ENCODE results near the gene SYNE4.
A peak's percentile ranks its signal among the peaks of the same experiment; 100 is the strongest.

Gene SYNE4

DNA sequence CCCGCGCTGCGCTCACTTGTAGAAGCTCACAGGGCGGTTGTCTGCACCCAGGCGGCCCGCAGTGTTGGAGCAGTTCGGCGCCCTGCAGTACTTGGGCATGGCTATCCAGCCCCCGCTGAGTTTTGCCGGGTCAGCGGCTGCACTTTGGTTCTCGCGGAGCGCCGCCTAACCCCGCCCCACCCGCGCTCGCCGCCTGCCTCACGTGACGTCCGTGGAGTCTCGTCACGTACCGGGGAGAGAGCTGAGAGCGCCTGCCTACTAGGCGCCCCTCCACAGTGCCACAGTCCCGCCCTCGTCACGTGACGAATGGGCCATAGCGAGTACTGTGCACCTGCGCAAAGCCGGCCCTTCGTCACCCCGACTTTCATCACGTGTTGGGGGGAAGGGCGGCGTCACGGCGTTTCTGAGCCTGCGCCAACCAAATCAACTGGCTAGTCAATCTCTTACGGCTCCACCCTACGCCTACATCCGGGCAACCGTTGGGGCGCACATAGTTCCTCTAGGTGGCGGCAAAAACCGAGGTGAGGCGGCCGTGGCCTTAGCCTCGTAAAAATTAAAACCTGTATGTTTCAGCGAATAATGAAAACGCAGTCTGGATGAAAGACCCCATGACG is 45.6 kb upstream of the SYNE4 start, which contains the start of gene THAP8 (continued):
- TF ChIP-seq ZNF529 (tag by site-specific recombination; IDR thresholded peaks at IDR 0.05; ENCODE audit: insufficient replicate concordance) (no peak), GLIS2 (tag by site-specific recombination; IDR thresholded peaks at IDR 0.05) (peak; percentile 73), ZNF37A (tag by site-specific recombination; IDR thresholded peaks at IDR 0.05) (no peak), ZNF664 (tag by site-specific recombination; IDR thresholded peaks at IDR 0.05) (no peak), ZFP37 (tag by site-specific recombination; IDR thresholded peaks at IDR 0.05) (peak; percentile 95), ZNF623 (tag by site-specific recombination; IDR thresholded peaks at IDR 0.05) (no peak), ZNF768 (tag by site-specific recombination; IDR thresholded peaks at IDR 0.05) (no peak), ZBTB7A (tag by site-specific recombination; IDR thresholded peaks at IDR 0.05; ENCODE audit: low read depth) (peak; percentile 92), EGR2 (tag by site-specific recombination; IDR thresholded peaks at IDR 0.05; ENCODE audit: low read depth) (no peak), ZNF621 (tag by site-specific recombination; IDR thresholded peaks at IDR 0.05) (no peak), ZNF510 (tag by site-specific recombination; IDR thresholded peaks at IDR 0.05; ENCODE audit: insufficient replicate concordance) (no peak), ZNF701 (tag by site-specific recombination; IDR thresholded peaks at IDR 0.05) (no peak), ZNF549 (tag by site-specific recombination; IDR thresholded peaks at IDR 0.05) (no peak), ZSCAN23 (tag by site-specific recombination; IDR thresholded peaks at IDR 0.05) (no peak), ZNF677 (tag by site-specific recombination; IDR thresholded peaks at IDR 0.05) (no peak), ZNF239 (tag by site-specific recombination; IDR thresholded peaks at IDR 0.05) (0 out of 2 replicates have a peak, but pooled peaks have one; percentile 34), ZNF354C (tag by site-specific recombination; IDR thresholded peaks at IDR 0.05; ENCODE audit: borderline replicate concordance, low read depth) (no peak), ZNF707 (tag by site-specific recombination; IDR thresholded peaks at IDR 0.05) (no peak), ZNF48 (tag by site-specific recombination; IDR thresholded peaks at IDR 0.05) (no peak), ZNF394 (tag by site-specific recombination; IDR thresholded peaks at IDR 0.05; ENCODE audit: borderline replicate concordance) (peak; percentile 71), ZNF843 (tag by site-specific recombination; IDR thresholded peaks at IDR 0.05) (peak; percentile 87), ZNF223 (tag by site-specific recombination; IDR thresholded peaks at IDR 0.05) (no peak), SP3 (tag by site-specific recombination; IDR thresholded peaks at IDR 0.05) (peak; percentile 98)
- TF ChIP-seq, protein P1, sequence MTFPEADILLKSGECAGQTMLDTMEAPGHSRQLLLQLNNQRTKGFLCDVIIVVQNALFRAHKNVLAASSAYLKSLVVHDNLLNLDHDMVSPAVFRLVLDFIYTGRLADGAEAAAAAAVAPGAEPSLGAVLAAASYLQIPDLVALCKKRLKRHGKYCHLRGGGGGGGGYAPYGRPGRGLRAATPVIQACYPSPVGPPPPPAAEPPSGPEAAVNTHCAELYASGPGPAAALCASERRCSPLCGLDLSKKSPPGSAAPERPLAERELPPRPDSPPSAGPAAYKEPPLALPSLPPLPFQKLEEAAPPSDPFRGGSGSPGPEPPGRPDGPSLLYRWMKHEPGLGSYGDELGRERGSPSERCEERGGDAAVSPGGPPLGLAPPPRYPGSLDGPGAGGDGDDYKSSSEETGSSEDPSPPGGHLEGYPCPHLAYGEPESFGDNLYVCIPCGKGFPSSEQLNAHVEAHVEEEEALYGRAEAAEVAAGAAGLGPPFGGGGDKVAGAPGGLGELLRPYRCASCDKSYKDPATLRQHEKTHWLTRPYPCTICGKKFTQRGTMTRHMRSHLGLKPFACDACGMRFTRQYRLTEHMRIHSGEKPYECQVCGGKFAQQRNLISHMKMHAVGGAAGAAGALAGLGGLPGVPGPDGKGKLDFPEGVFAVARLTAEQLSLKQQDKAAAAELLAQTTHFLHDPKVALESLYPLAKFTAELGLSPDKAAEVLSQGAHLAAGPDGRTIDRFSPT (tag by site-specific recombination; IDR thresholded peaks at IDR 0.05) = peak; percentile 100
- TF ChIP-seq, protein P2, sequence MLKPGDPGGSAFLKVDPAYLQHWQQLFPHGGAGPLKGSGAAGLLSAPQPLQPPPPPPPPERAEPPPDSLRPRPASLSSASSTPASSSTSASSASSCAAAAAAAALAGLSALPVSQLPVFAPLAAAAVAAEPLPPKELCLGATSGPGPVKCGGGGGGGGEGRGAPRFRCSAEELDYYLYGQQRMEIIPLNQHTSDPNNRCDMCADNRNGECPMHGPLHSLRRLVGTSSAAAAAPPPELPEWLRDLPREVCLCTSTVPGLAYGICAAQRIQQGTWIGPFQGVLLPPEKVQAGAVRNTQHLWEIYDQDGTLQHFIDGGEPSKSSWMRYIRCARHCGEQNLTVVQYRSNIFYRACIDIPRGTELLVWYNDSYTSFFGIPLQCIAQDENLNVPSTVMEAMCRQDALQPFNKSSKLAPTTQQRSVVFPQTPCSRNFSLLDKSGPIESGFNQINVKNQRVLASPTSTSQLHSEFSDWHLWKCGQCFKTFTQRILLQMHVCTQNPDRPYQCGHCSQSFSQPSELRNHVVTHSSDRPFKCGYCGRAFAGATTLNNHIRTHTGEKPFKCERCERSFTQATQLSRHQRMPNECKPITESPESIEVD (tag by site-specific recombination; IDR thresholded peaks at IDR 0.05) = no peak
- TF ChIP-seq, protein P3, sequence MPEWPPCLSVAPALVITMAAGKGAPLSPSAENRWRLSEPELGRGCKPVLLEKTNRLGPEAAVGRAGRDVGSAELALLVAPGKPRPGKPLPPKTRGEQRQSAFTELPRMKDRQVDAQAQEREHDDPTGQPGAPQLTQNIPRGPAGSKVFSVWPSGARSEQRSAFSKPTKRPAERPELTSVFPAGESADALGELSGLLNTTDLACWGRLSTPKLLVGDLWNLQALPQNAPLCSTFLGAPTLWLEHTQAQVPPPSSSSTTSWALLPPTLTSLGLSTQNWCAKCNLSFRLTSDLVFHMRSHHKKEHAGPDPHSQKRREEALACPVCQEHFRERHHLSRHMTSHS (tag by site-specific recombination; IDR thresholded peaks at IDR 0.05) = no peak
- TF ChIP-seq, protein P4, sequence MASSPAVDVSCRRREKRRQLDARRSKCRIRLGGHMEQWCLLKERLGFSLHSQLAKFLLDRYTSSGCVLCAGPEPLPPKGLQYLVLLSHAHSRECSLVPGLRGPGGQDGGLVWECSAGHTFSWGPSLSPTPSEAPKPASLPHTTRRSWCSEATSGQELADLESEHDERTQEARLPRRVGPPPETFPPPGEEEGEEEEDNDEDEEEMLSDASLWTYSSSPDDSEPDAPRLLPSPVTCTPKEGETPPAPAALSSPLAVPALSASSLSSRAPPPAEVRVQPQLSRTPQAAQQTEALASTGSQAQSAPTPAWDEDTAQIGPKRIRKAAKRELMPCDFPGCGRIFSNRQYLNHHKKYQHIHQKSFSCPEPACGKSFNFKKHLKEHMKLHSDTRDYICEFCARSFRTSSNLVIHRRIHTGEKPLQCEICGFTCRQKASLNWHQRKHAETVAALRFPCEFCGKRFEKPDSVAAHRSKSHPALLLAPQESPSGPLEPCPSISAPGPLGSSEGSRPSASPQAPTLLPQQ (tag by site-specific recombination; IDR thresholded peaks at IDR 0.05) = peak; percentile 73; the same call in 1 of the 2 replicates
- TF ChIP-seq, protein P5, sequence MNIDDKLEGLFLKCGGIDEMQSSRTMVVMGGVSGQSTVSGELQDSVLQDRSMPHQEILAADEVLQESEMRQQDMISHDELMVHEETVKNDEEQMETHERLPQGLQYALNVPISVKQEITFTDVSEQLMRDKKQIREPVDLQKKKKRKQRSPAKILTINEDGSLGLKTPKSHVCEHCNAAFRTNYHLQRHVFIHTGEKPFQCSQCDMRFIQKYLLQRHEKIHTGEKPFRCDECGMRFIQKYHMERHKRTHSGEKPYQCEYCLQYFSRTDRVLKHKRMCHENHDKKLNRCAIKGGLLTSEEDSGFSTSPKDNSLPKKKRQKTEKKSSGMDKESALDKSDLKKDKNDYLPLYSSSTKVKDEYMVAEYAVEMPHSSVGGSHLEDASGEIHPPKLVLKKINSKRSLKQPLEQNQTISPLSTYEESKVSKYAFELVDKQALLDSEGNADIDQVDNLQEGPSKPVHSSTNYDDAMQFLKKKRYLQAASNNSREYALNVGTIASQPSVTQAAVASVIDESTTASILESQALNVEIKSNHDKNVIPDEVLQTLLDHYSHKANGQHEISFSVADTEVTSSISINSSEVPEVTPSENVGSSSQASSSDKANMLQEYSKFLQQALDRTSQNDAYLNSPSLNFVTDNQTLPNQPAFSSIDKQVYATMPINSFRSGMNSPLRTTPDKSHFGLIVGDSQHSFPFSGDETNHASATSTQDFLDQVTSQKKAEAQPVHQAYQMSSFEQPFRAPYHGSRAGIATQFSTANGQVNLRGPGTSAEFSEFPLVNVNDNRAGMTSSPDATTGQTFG (tag by site-specific recombination; IDR thresholded peaks at IDR 0.05; ENCODE audit: borderline replicate concordance) = no peak
- TF ChIP-seq, protein P6, sequence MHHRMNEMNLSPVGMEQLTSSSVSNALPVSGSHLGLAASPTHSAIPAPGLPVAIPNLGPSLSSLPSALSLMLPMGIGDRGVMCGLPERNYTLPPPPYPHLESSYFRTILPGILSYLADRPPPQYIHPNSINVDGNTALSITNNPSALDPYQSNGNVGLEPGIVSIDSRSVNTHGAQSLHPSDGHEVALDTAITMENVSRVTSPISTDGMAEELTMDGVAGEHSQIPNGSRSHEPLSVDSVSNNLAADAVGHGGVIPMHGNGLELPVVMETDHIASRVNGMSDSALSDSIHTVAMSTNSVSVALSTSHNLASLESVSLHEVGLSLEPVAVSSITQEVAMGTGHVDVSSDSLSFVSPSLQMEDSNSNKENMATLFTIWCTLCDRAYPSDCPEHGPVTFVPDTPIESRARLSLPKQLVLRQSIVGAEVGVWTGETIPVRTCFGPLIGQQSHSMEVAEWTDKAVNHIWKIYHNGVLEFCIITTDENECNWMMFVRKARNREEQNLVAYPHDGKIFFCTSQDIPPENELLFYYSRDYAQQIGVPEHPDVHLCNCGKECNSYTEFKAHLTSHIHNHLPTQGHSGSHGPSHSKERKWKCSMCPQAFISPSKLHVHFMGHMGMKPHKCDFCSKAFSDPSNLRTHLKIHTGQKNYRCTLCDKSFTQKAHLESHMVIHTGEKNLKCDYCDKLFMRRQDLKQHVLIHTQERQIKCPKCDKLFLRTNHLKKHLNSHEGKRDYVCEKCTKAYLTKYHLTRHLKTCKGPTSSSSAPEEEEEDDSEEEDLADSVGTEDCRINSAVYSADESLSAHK (tag by site-specific recombination; IDR thresholded peaks at IDR 0.05) = peak; percentile 74; the same call in 1 of the 2 replicates

Measured in HEK293 (cell line).